ENCODE measurements around the gene ACD.

Gene ACD

GRCh38 chr16:67675579-67675935 is 15.5 kb upstream of the ACD start:
- no peak for DNase-seq

DNA sequence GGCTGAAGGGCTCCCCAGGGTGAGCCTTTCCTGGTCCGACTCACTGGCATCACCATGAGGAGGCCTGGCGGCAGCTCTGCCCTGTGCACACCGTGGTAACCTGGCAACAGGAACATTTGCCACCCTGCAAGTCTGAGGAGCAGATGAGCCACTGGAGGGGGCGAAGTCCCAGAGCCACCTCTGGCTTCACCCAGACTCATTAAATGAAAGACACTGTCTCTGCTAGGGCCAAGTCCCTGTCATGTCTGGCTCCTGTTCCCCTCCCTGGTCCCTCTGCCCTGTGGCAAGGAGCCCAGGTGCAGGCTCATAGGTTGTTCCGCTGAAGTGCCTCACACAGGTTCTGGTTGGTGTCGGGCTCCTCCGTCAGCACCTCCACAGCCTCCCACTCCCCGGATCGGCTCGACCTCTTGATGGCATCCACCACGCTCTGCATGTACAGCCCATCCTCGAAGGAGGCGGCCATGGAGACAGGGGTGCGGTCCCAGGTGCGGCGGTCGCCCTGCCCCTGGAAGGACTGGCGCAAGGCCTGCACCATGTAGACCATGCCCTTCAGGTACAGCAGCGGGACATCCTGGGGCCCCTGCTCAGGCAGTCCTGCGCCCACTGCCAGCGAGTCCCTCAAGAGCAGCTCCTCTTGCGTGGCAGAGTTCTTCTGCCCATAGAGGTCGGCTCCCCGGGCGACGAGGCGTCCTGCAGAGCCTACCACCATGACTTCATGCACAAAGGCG is 15.0 kb upstream of the ACD start:
- DNase-seq, result no peak

DNA sequence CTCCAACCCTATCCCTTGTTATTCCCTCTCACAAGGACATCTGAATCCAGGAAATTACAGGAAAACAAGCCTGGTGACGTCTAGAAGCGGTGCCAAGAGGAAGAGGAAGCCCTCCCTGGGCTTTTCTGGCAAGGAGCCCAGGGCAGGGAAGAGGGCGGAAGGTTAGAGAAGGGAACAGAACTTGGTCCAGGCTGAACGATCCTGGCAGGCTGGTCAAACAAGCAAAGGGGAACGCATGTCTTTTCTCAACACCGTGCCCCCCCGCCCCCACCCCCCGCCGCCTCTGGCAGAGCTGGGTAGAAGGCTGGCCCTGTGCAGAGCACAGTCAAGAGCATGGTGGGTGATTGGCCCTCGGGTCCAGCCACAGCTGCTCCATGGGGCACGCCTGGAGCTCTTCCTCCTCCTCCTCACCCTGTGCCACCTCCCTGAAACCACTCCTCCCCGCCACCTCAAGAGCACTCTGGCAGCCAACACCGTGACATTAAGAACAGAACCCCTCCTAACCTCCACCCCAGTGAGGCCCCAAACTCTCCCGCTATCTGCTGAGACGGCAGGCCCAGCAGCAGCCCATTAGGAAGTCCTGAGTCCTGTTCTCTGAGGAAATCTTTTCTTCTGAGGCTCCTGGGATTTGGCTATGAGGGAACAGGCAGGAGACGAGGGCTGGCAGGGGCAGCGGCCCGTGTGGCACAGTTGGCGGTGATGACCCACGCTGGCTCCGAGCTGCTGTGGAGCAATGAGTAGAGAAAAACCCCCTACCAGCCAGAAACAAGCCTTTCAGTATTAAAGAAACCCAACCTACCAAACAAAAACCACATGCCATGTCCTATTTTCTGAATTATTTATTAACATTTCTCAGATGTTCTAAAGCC is 13.9 kb upstream of the ACD start:
- DNase-seq, result no peak

GRCh38 chr16:67672739-67673662 is 12.9 kb upstream of the ACD start:
- DNase-seq, result peak; percentile 45

GRCh38 chr16:67672306-67672705 is 12.2 kb upstream of the ACD start:
- no peak for DNase-seq

DNA sequence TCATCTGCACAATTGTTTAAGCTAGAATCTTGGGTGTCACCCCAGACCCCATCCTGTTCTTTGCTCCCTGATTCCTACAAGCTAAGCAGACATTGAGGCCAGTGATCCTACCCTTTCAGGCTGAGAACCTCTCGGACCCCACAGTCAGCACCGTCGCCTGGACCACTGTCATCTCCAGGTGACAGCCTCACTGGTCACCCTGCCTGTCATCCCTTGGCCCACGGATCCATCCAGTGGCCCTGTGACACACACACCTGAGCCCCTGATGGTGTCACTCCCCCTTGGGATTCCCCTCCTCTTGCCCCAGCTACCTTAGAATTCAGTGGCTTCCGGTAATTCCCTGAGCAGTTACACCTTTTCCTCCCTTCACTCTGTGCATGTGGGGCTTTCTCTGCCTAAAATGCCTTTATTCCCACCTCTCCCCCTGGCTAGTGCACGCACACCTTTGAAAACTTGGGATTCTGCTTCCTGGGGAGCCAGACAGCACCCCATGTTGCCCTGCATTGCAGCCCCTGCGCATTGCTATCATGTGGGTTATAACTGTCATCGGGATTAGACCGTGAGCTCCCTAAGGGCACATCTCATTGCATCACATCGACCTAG is 9.5 kb upstream of the ACD start:
- DNase-seq, result no peak

DNA sequence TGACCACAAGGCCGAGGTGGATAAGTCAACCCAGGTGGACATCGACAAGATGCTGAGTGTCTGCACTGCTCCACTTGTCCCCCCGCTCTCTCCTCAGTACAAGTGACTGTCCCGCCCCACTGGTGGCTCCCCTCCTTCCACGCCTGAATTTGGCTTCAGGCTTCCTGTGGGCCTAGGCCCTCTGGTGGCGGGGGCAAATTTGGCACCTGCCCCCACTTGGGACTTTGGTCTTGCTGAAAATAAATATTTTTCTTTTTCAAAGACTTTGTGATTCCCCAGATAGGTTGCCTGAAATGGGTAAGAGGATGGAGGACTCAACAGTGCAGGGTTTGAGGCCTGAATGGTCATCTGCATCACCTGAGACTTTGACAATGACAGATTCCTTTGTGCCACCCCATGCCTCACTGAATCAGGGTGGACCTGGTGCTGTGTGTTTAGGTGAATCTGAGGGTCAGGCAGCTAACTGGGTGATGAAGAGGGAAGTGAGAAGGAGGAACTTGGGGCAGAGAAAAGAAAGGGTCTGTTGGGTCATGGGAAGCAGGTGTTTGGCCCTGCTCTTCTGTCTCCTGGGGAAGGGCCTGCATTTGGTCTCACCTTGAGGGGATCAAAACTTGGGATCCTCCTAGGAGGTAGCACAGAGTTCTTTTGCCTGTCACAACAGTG is 8.6 kb upstream of the ACD start:
- DNase-seq, result no peak

DNA sequence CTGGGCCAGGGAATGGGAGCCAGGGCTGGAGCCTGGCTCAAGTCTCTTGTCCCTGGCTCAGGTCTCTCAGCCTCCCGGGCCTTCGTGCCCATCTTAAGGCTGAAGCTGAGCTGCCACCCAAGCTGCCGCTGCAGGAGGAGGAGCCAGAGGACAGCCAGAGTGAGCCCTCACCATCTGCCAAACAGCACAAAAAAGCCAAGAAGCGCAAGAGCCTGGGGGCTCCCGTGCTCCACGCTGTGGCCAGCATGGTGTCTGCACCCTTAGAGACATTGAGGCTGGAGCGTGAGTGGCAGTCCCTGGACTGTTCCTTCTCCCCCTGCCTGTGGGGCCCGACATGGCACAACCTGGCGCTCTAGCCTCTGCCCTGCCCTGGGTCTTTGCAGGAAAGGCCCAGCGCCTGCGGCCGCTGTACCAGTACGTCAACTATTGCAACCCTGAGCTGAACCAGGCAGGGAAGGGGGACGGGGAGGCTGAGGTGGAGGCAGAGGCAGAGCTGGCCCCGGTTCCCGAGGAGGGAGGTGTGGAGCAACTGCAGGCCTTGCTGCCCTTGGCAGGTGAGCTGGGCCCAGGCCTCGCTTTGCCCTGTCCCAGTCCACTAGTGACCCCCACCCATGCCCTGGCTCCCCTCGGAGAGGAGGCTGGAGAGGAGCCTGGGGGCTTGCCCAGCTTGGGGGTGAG is 7.9 kb upstream of the ACD start:
- peak; percentile 37 for DNase-seq

- DNase-seq, result no peak
Measured at GRCh38 chr16:67667453-67667816, 7.4 kb upstream of the ACD start.

- DNase-seq, result no peak
Measured at GRCh38 chr16:67666559-67667452, 6.7 kb upstream of the ACD start, which contains the start of the genes C16orf86 and ENKD1. Gene C16orf86, plus strand, starts transcription at chr16:67666814. Its CDS starts 157 bp downstream, at chr16:67666971. Gene ENKD1, minus strand, starts transcription at chr16:67666750. Its CDS starts 308 bp downstream, at chr16:67666442.

GRCh38 chr16:67666032-67666551 is 6.0 kb upstream of the ACD start:
- DNase-seq, result no peak

- no peak for DNase-seq
Measured at GRCh38 chr16:67665598-67665997, 5.5 kb upstream of the ACD start.

- no peak for DNase-seq
Measured at GRCh38 chr16:67664871-67665270, 4.8 kb upstream of the ACD start.

- DNase-seq, result no peak
Measured at GRCh38 chr16:67664258-67664657, 4.2 kb upstream of the ACD start.

- DNase-seq, result no peak
Measured at GRCh38 chr16:67663877-67664222, 3.8 kb upstream of the ACD start.

DNA sequence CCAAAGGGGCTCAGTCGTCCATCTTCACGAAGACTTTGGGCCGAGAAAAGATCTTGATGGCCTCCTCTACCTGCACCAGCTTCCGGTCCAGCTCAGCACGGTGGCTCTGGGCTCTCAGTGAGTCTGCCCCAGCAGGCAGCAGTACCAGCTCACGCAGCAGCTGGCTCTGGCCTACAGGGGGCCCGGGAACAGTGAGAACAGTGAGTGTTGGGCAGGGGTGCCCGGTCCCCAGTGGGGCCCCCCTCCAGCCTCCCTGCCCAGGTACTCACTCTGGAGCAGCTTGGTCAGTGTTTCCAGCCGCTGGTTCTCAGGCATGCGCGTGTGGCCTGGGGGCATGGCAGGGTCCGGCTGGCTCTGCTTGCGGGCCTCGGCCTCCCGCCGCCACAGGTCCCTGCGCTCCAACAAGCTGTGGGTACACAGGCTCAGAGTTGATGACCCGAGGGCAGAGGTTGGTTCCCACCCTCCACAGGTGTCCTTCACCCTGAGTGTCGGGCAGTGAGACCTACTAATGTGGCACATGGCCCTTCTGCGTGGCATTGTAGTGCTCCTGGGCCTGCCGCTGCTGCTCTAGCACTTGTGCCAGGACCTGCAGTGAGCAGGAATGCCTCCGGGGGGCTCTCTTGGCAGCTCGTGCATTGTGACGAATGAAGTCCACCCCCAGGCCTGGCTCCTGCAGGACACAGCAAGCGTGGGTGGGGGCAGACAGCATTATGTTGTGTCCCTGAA is 3.3 kb upstream of the ACD start:
- no peak for DNase-seq

DNA sequence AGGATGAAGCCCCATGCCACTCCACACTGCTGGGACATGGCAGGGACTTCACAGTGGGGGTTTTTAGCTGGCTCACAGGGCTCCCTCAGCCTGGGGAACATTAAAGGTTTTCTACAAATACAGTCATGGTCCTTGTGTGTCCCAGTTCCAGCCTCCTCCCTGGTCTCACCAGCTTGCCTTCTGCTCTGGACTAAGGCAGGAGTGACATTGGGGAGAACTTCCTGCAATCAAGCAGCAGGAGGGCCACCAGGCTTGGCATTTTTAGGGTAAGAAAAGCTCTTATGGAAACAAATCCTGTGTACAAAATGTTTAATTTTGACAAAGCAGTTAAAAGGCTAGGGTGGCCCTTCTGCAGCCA is 2.6 kb upstream of the ACD start:
- DNase-seq, result no peak

- no peak for DNase-seq
Measured at GRCh38 chr16:67661886-67662652, 2.0 kb upstream of the ACD start.

Data from NCI-H226 (cell line).